Stimulated activated CD4-positive, alpha-beta T cell treated with anti-CD3 and anti-CD28 coated beads, Interleukin-1b, Interleukin-23, amount 100 ng/mL, for 1 hour (primary cell): Measurements from ENCODE around the gene PLK5.
A peak's percentile ranks its signal among the peaks of the same experiment; 100 is the strongest.

Source experiments
- DNase-seq, 2 donors: peaks; one replicate each; pipeline ENCODE4 v3.0.0-alpha.2; 2020; ENCODE audit warnings: low read depth in 2 of 2

The PLK5 gene

GRCh38 chr19:1555487-1556389 is 31.9 kb downstream of the PLK5 start:
- no peak for DNase-seq

DNA sequence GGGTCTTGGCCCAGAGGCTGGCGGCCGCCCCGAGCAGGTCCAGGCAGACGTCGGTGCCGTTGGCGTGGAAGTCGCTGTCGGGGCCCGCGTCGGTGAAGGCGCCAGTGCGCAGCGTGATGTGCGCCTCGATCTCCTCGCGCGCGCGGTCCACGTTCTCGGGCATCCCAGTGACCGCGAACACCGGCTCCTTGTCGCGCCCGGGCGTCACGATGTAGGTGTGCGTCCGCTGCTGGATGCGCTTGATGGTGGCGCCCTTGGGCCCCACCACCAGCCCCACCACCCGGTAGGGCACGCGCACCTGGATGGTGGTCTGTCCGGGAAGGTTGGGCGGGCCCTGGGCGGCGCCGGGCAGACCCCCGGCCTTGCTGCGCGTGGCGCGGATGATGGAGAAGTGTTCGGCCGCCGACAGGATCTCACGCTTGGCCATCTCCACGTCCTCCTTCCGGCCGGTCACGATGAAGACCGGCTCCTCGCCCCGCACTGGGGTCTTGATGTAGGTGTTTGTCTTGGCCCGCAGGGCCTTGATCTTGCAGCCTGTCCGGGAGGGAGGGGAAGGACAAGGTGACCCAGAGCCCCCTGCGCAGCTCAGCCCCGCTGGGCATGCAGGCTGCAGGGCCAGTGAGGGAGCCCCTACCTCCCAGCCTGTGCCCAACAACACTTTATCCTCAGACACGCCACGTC is 32.7 kb downstream of the PLK5 start:
- DNase-seq, result no peak

DNA sequence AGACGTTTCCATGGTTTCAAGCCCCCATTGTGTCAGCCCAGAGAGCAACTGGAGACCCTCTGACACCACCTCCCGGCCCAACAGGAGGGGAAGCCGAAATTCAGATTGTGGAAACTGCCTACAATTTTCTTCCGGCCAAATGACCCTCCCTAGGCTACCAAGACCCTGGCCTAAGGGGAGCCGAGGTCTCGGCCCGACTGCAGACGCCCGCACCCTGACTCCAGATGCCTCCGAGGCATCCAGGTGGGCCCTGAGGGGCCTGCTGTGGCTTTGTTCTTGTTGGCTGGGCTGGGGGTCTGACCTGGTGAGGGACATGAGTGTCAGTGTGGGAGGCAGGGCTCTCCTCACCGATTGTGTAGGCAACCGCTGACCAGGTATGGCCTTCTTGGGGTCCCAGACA is 34.7 kb downstream of the PLK5 start:
- DNase-seq, result no peak

GRCh38 chr19:1560286-1560882 is 36.5 kb downstream of the PLK5 start:
- DNase-seq, result no peak

- DNase-seq, result no peak
These were observed 37.5 kb downstream of the PLK5 start for GRCh38 chr19:1561236-1561842.

- DNase-seq, result no peak
These were observed 39.4 kb downstream of the PLK5 start for GRCh38 chr19:1563251-1563650.

- no peak for DNase-seq
These were observed 42.7 kb downstream of the PLK5 start for GRCh38 chr19:1566392-1567115.

DNA sequence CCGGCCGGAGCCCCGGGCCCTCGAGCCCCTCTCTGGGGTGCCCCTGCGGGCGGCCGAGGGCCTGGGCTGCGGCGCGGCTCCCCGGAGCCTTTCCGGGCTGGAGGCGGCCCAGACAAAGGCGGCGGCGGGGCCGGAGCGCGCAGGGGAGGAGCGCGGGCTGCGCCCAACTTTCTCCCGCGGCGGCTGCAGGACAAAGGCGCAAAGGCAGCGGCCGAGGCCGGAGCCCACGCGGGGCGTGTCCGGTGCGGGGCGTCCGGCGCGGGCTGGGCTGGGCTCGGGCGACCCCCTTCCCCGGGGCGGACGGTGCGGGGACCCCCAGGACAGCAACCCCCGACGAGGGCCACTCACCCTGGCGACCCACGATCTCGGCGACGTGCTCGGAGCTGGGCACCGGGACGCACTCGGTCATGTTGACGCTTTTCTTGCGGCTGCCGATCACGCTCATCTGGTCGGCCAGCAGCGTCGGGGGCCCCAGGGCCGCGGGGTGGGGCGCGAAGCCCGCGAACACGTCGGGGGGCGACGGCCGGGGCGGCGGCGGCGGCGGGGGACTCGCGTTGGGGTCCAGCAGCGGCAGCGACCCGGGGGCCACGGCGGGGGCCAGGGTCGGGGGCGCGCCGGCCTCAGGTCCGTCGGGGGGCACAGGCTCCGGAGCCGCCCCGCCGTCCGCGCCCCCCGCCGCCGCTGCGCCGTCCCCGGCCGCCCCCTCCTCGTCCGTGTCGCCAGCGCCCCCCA is 43.4 kb downstream of the PLK5 start:
- no peak for DNase-seq

- DNase-seq, result no peak
These were observed 44.0 kb downstream of the PLK5 start for GRCh38 chr19:1567848-1568227.

GRCh38 chr19:1568320-1569019 is 44.6 kb downstream of the PLK5 start, which contains the start of gene MEX3D:
MEX3D (minus strand) TSS chr19:1568325; CDS start chr19:1568058, 267 bp downstream.
- peak; percentile 66 to 74 for DNase-seq

DNA sequence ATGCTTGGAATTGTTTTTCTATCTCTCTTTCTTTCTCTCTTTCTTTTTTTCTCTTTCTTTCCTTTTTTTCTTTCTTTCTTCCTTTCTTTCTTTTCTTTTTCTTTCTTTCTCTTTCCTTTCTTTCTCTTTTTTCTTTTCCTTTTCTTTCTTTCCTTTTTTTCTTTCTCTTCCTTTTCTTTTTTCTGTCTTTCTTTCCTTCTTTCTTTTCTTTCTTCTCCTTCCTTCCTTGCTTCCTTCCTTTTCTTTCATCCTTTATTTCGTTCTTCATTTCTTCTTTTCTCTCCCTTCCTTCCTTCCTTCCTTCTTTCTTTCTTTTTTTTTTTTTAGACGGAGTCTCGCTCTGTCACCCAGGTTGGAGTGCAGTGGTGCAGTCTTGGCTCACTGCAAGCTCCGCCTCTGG is 46.1 kb downstream of the PLK5 start:
- DNase-seq, result no peak

DNA sequence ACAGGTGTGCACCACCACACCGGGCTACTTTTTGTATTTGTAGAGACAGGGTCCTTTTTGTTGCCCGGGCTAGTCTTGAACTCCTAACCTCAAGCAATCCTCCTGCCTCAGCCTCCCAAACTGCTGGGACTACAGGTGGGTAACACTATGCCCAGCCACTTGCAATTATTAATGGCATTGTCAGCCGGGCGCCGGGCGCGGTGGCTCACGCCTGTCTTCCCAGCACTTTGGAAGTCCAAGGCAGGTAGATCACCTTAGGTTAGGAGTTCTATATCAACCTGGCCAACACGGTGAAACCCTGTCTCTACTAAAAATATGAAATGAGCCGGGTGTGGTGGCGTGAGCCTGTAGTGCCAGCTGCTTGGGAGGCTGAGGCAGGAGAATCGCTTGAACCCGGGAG is 47.0 kb downstream of the PLK5 start:
- no peak for DNase-seq

GRCh38 chr19:1571358-1571757 is 47.5 kb downstream of the PLK5 start:
- DNase-seq, result no peak

DNA sequence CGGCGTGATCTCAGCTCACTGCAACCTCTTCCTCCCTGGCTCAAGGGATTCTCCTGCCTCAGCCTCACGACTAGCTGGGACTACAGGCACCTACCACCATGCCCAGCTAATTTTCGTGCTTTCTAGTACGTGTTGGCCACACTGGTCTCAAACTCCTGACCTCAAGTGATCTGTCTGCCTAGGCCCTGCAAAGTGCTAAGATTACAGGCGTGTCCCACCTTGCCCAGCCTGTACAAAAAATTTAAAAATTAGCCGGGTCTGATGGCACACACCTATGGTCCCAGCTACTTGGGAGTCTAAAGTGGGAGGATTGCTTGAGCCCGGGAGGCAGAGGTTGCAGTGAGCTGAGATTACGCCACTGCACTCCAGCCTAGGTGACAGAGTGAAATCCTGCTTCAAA is 48.9 kb downstream of the PLK5 start:
- DNase-seq, result no peak

- DNase-seq, result no peak
These were observed 50.7 kb downstream of the PLK5 start for GRCh38 chr19:1574354-1575136.

GRCh38 chr19:1575323-1576241 is 51.7 kb downstream of the PLK5 start:
- no peak for DNase-seq

- DNase-seq, result no peak
These were observed 52.6 kb downstream of the PLK5 start for GRCh38 chr19:1576242-1577089.
